ENCODE measurements around the gene ARFGAP2.
"Not testable (repeated sequence)": the region's sequence is repeated elsewhere in the genome, so short reads cannot be mapped to it uniquely, and the experiment has no call there.

ARFGAP2 gene

GRCh38 chr11:47125083-47125482 is 51.6 kb downstream of the ARFGAP2 start:
- no peak for TF ChIP-seq MAX (IDR thresholded peaks at IDR 0.05; ENCODE audit: low read depth, low read length)
- no peak for TF ChIP-seq CTCF (IDR thresholded peaks at IDR 0.05; ENCODE audit: low read depth, low read length)
- no peak for TF ChIP-seq POLR2A (IDR thresholded peaks at IDR 0.05; ENCODE audit: extremely low read depth, insufficient read length)
- no peak for TF ChIP-seq MYC (IDR thresholded peaks at IDR 0.05; ENCODE audit: low read depth, low read length)
- DNase-seq (ENCODE audit: low read depth): no peak
- H3K4me3 ChIP-seq (ENCODE audit: low read depth, low read length): no peak overlapping the region

GRCh38 chr11:47124675-47125074 is 52.0 kb downstream of the ARFGAP2 start:
- TF ChIP-seq CTCF (IDR thresholded peaks at IDR 0.05; ENCODE audit: low read depth, low read length): no peak
- no peak for TF ChIP-seq MAX (IDR thresholded peaks at IDR 0.05; ENCODE audit: low read depth, low read length)
- no peak for TF ChIP-seq POLR2A (IDR thresholded peaks at IDR 0.05; ENCODE audit: extremely low read depth, insufficient read length)
- TF ChIP-seq MYC (IDR thresholded peaks at IDR 0.05; ENCODE audit: low read depth, low read length): no peak
- DNase-seq (ENCODE audit: low read depth): no peak
- H3K4me3 ChIP-seq (ENCODE audit: low read depth, low read length): no peak overlapping the region

- DNase-seq (ENCODE audit: low read depth): no peak
- no peak overlapping the region for H3K4me3 ChIP-seq (ENCODE audit: low read depth, low read length)
- TF ChIP-seq MYC (IDR thresholded peaks at IDR 0.05; ENCODE audit: low read depth, low read length) (no peak), POLR2A (IDR thresholded peaks at IDR 0.05; ENCODE audit: extremely low read depth, insufficient read length) (no peak), CTCF (IDR thresholded peaks at IDR 0.05; ENCODE audit: low read depth, low read length) (no peak), MAX (IDR thresholded peaks at IDR 0.05; ENCODE audit: low read depth, low read length) (no peak)
Observed at GRCh38 chr11:47123094-47123493, 53.6 kb downstream of the ARFGAP2 start.

- TF ChIP-seq CTCF (IDR thresholded peaks at IDR 0.05; ENCODE audit: low read depth, low read length): no peak
- no peak for TF ChIP-seq MAX (IDR thresholded peaks at IDR 0.05; ENCODE audit: low read depth, low read length)
- no peak for TF ChIP-seq MYC (IDR thresholded peaks at IDR 0.05; ENCODE audit: low read depth, low read length)
- no peak for TF ChIP-seq POLR2A (IDR thresholded peaks at IDR 0.05; ENCODE audit: extremely low read depth, insufficient read length)
- no peak for DNase-seq (ENCODE audit: low read depth)
- no peak overlapping the region for H3K4me3 ChIP-seq (ENCODE audit: low read depth, low read length)
Observed at GRCh38 chr11:47121731-47122130, 54.9 kb downstream of the ARFGAP2 start.

GRCh38 chr11:47121056-47121455 is 55.6 kb downstream of the ARFGAP2 start:
- no peak for DNase-seq (ENCODE audit: low read depth)
- H3K4me3 ChIP-seq (ENCODE audit: low read depth, low read length): no peak overlapping the region
- no peak for TF ChIP-seq POLR2A (IDR thresholded peaks at IDR 0.05; ENCODE audit: extremely low read depth, insufficient read length)
- no peak for TF ChIP-seq MYC (IDR thresholded peaks at IDR 0.05; ENCODE audit: low read depth, low read length)
- no peak for TF ChIP-seq CTCF (IDR thresholded peaks at IDR 0.05; ENCODE audit: low read depth, low read length)
- no peak for TF ChIP-seq MAX (IDR thresholded peaks at IDR 0.05; ENCODE audit: low read depth, low read length)

GRCh38 chr11:47118958-47119688 is 57.6 kb downstream of the ARFGAP2 start:
- H3K4me3 ChIP-seq (ENCODE audit: low read depth, low read length); DNase-seq (ENCODE audit: low read depth): not testable (repeated sequence)
